ENCODE measurements around the gene KIF4A. TPM values are rescaled to one million over a fixed set of nuclear protein-coding genes. Genes with fewer than 3 reads are reported as not detected.
"Not testable (repeated sequence)": the region's sequence is repeated elsewhere in the genome, so short reads cannot be mapped to it uniquely, and the experiment has no call there.

The KIF4A gene
- total RNA-seq, 1 donor from 2014 or later: 3.0 TPM

DNA sequence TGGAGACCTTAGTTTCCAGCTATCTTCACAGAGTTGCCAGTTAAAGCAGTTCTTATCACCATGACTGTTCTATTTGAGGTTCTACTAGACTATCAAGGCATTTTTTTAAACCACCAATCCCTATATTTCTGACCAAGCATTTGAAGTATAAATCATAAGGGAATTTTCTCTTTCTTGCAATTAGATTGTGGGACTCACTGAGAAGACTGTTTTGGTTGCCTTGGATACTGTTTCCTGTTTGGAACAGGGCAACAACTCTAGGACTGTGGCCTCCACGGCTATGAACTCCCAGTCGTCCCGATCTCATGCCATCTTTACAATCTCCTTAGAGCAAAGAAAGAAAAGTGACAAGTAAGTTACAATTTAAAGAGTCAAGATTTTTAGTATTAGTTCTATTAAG lies 11.8 kb downstream of the KIF4A start:
- Histone ChIP-seq H3K27ac (ENCODE audit: low read depth, low read length) (peak overlapping the region; percentile 42), H3K79me2 (ENCODE audit: insufficient read depth, low read length) (peaks cover 34% of the 10 kb centered on the region), H3K9me3 (ENCODE audit: insufficient read depth, low read depth, low read length) (no peaks in the 10 kb centered on the region), H3K27me3 (ENCODE audit: insufficient read depth, low read length) (no peaks in the 10 kb centered on the region), H3K4me3 (ENCODE audit: insufficient read depth, low read depth, low read length) (no peak overlapping the region), H3K4me1 (ENCODE audit: insufficient read depth, low read length) (peaks cover 3% of the 10 kb centered on the region), H3K9ac (ENCODE audit: low read length) (no peak overlapping the region), H3K4me2 (ENCODE audit: low read length) (no peak overlapping the region), H4K20me1 (ENCODE audit: insufficient read depth, low read length) (no peaks in the 10 kb centered on the region), H2AFZ (ENCODE audit: low read depth, low read length) (no peak overlapping the region), H3K36me3 (ENCODE audit: insufficient read depth, low read length) (peaks cover 5% of the 10 kb centered on the region)
- Mint-ChIP-seq H3K27ac (ENCODE audit: unreplicated experiment) (no peak overlapping the region), H3K4me3 (ENCODE audit: unreplicated experiment) (no peak overlapping the region), H3K27me3 (ENCODE audit: low read depth, unreplicated experiment) (no peaks in the 10 kb centered on the region), H3K4me1 (ENCODE audit: low read depth, unreplicated experiment) (no peaks in the 10 kb centered on the region), H3K36me3 (ENCODE audit: low read depth, unreplicated experiment) (no peaks in the 10 kb centered on the region), H3K9me3 (ENCODE audit: unreplicated experiment) (no peaks in the 10 kb centered on the region)
- peak; percentile 80 for FAIRE-seq
- DNase-seq (ENCODE audit: low read depth): peak; percentile 49
- TF ChIP-seq, protein P1, sequence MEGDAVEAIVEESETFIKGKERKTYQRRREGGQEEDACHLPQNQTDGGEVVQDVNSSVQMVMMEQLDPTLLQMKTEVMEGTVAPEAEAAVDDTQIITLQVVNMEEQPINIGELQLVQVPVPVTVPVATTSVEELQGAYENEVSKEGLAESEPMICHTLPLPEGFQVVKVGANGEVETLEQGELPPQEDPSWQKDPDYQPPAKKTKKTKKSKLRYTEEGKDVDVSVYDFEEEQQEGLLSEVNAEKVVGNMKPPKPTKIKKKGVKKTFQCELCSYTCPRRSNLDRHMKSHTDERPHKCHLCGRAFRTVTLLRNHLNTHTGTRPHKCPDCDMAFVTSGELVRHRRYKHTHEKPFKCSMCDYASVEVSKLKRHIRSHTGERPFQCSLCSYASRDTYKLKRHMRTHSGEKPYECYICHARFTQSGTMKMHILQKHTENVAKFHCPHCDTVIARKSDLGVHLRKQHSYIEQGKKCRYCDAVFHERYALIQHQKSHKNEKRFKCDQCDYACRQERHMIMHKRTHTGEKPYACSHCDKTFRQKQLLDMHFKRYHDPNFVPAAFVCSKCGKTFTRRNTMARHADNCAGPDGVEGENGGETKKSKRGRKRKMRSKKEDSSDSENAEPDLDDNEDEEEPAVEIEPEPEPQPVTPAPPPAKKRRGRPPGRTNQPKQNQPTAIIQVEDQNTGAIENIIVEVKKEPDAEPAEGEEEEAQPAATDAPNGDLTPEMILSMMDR (IDR thresholded peaks at IDR 0.05; ENCODE audit: insufficient read depth, low read depth, low read length): no peak
- TF ChIP-seq EZH2 (IDR thresholded peaks at IDR 0.05; ENCODE audit: insufficient read depth, low read length): no peak

DNA sequence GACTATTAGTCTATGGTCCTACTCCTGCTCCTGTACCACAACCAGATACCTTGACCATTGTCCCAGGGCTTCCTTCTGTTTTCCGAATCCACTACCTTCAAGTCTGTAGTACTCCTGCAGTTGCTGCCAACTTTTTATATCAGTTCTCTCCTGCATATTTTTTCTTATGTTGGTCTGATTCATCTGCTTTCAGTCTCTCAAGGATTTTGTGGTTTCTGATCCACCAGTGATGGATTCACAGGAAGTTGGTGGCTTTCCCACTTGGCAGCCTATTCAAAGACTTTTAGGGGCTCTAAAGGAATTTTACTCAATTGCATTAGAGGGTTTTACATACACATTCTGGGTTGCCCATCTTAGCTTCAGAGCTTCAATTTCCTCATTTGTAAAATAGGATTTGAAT lies 23.6 kb downstream of the KIF4A start:
- peak; percentile 71 for DNase-seq (ENCODE audit: low read depth)
- H3K36me3 ChIP-seq (ENCODE audit: insufficient read depth, low read length): no peaks in the 10 kb centered on the region
- no peak overlapping the region for H2AFZ ChIP-seq (ENCODE audit: low read depth, low read length)
- H3K4me2 ChIP-seq (ENCODE audit: low read length): peak overlapping the region; percentile 39
- H3K27ac Mint-ChIP-seq (ENCODE audit: unreplicated experiment): no peak overlapping the region
- peaks cover 53% of the 10 kb centered on the region for H3K79me2 ChIP-seq (ENCODE audit: insufficient read depth, low read length)
- H3K36me3 Mint-ChIP-seq (ENCODE audit: low read depth, unreplicated experiment): no peaks in the 10 kb centered on the region
- TF ChIP-seq, protein P1 (IDR thresholded peaks at IDR 0.05; ENCODE audit: insufficient read depth, low read depth, low read length): no peak
- no peak for TF ChIP-seq EZH2 (IDR thresholded peaks at IDR 0.05; ENCODE audit: insufficient read depth, low read length)
- H3K27me3 Mint-ChIP-seq (ENCODE audit: low read depth, unreplicated experiment): no peaks in the 10 kb centered on the region
- H3K4me3 Mint-ChIP-seq (ENCODE audit: unreplicated experiment): no peak overlapping the region
- H3K27me3 ChIP-seq (ENCODE audit: insufficient read depth, low read length): no peaks in the 10 kb centered on the region
- no peaks in the 10 kb centered on the region for H3K4me1 ChIP-seq (ENCODE audit: insufficient read depth, low read length)
- no peak overlapping the region for H3K27ac ChIP-seq (ENCODE audit: low read depth, low read length)
- H3K9ac ChIP-seq (ENCODE audit: low read length): no peak overlapping the region
- no peaks in the 10 kb centered on the region for H3K9me3 ChIP-seq (ENCODE audit: insufficient read depth, low read depth, low read length)
- no peak overlapping the region for H3K4me3 ChIP-seq (ENCODE audit: insufficient read depth, low read depth, low read length)
- peaks cover 5% of the 10 kb centered on the region for H3K4me1 Mint-ChIP-seq (ENCODE audit: low read depth, unreplicated experiment)
- H4K20me1 ChIP-seq (ENCODE audit: insufficient read depth, low read length): no peaks in the 10 kb centered on the region
- peak; percentile 37 for FAIRE-seq
- no peaks in the 10 kb centered on the region for H3K9me3 Mint-ChIP-seq (ENCODE audit: unreplicated experiment)

DNA sequence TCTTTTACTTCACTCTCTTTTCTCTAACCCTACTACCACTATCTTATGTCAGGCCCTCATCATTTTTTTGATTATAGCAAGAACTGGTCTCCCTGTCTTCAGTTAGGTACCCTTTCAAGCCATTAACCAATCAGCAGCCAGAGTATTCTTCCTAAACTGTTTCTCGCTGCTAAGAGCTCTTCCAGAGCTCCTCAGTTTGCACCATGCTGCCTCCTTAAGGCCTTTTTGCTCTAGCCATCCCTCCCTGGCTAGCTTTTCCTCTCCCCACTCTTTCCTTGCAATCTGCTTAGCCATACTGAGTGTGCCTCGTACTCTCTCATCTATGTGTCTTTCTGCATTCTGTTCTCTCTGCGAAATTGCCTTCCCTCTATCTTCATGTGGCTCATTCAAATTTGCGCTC lies 32.9 kb downstream of the KIF4A start:
- H3K27ac Mint-ChIP-seq (ENCODE audit: unreplicated experiment): no peak overlapping the region
- no peaks in the 10 kb centered on the region for H3K36me3 ChIP-seq (ENCODE audit: insufficient read depth, low read length)
- H3K4me2 ChIP-seq (ENCODE audit: low read length): no peak overlapping the region
- H3K4me1 ChIP-seq (ENCODE audit: insufficient read depth, low read length): no peaks in the 10 kb centered on the region
- TF ChIP-seq, protein P1 (IDR thresholded peaks at IDR 0.05; ENCODE audit: insufficient read depth, low read depth, low read length): no peak
- TF ChIP-seq EZH2 (IDR thresholded peaks at IDR 0.05; ENCODE audit: insufficient read depth, low read length): no peak
- no peak overlapping the region for H3K27ac ChIP-seq (ENCODE audit: low read depth, low read length)
- FAIRE-seq (no peak), DNase-seq (ENCODE audit: low read depth) (no peak)
- peaks cover 19% of the 10 kb centered on the region for H3K79me2 ChIP-seq (ENCODE audit: insufficient read depth, low read length)
- no peak overlapping the region for H2AFZ ChIP-seq (ENCODE audit: low read depth, low read length)
- H3K27me3 ChIP-seq (ENCODE audit: insufficient read depth, low read length): no peaks in the 10 kb centered on the region
- H3K9me3 Mint-ChIP-seq (ENCODE audit: unreplicated experiment): no peaks in the 10 kb centered on the region
- no peak overlapping the region for H3K4me3 Mint-ChIP-seq (ENCODE audit: unreplicated experiment)
- no peak overlapping the region for H3K4me3 ChIP-seq (ENCODE audit: insufficient read depth, low read depth, low read length)
- H3K36me3 Mint-ChIP-seq (ENCODE audit: low read depth, unreplicated experiment): no peaks in the 10 kb centered on the region
- no peaks in the 10 kb centered on the region for H3K4me1 Mint-ChIP-seq (ENCODE audit: low read depth, unreplicated experiment)
- no peaks in the 10 kb centered on the region for H3K27me3 Mint-ChIP-seq (ENCODE audit: low read depth, unreplicated experiment)
- no peak overlapping the region for H3K9ac ChIP-seq (ENCODE audit: low read length)
- no peaks in the 10 kb centered on the region for H3K9me3 ChIP-seq (ENCODE audit: insufficient read depth, low read depth, low read length)
- H4K20me1 ChIP-seq (ENCODE audit: insufficient read depth, low read length): no peaks in the 10 kb centered on the region

DNA sequence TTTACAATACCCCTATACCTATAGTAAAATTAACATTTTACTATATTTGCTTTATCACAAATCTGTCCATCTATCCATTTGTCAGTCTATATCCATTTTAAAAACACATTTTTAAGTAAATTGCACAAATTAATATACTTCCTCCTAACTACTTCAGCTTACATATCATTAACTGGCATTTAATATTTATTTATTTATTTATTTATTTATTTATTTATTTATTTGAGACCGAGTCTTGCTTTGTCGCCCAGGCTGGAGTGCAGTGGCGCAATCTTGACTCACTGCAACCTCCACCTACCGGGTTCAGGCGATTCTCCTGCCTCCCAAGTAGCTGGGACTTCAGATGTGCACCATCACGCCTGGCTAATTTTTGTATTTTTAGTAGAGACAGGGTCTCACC lies 33.7 kb downstream of the KIF4A start:
- H3K9me3 ChIP-seq (ENCODE audit: insufficient read depth, low read depth, low read length); H3K4me3 ChIP-seq (ENCODE audit: insufficient read depth, low read depth, low read length); H3K9ac ChIP-seq (ENCODE audit: low read length); H3K4me1 Mint-ChIP-seq (ENCODE audit: low read depth, unreplicated experiment); H3K4me1 ChIP-seq (ENCODE audit: insufficient read depth, low read length); H3K4me3 Mint-ChIP-seq (ENCODE audit: unreplicated experiment); H3K36me3 Mint-ChIP-seq (ENCODE audit: low read depth, unreplicated experiment); H3K27me3 Mint-ChIP-seq (ENCODE audit: low read depth, unreplicated experiment); H3K27me3 ChIP-seq (ENCODE audit: insufficient read depth, low read length); H3K36me3 ChIP-seq (ENCODE audit: insufficient read depth, low read length); H4K20me1 ChIP-seq (ENCODE audit: insufficient read depth, low read length); H3K27ac Mint-ChIP-seq (ENCODE audit: unreplicated experiment); FAIRE-seq; H2AFZ ChIP-seq (ENCODE audit: low read depth, low read length); DNase-seq (ENCODE audit: low read depth); H3K9me3 Mint-ChIP-seq (ENCODE audit: unreplicated experiment); H3K27ac ChIP-seq (ENCODE audit: low read depth, low read length); H3K4me2 ChIP-seq (ENCODE audit: low read length): not testable (repeated sequence)
- H3K79me2 ChIP-seq (ENCODE audit: insufficient read depth, low read length): peaks cover 19% of the 10 kb centered on the region

All from astrocyte (in vitro differentiated cells and primary cell).